ENCODE results near the gene ARHGAP25. TPM values are rescaled to one million over a fixed set of nuclear protein-coding genes. Genes with fewer than 3 reads are reported as not detected.

The ARHGAP25 gene
- total and polyA plus RNA-seq, 4 donors, result 3.5 to 7.0 (median 5.3) TPM

GRCh38 chr2:68727683-68728375 lies 6.8 kb upstream of the ARHGAP25 start (continued):
- TF ChIP-seq YY1 (IDR thresholded peaks at IDR 0.05), result no peak
- TF ChIP-seq, protein P1, sequence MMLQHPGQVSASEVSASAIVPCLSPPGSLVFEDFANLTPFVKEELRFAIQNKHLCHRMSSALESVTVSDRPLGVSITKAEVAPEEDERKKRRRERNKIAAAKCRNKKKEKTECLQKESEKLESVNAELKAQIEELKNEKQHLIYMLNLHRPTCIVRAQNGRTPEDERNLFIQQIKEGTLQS (IDR thresholded peaks at IDR 0.05), result no peak

DNA sequence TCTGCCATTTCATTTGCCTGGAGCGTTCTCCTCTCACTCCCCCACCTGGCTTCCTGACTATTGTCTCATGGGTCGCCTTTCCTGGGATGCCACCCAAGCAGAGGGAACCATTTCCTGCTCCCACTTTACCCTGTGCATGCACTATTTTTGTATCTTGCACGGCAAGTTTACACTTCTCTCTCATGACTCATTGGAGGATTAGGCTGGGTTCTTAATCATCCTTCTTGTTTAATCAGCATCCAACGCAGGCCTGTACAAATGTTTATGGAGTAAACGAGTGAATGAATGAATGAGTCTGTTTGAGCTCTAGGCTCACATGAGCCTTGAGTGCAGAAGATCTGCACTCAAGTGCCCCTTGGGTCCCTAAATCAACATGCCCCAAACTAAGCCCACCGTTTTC lies 3.8 kb upstream of the ARHGAP25 start:
- Histone ChIP-seq H3K27me3 (ENCODE audit: control insufficient read depth in 4 of 4, insufficient read depth in 4 of 4, low read length in 3 of 4) (no peaks in the 10 kb centered on the region), H3K27ac (ENCODE audit: low read depth in 1 of 2, low read length in 2 of 2) (no peak overlapping the region), H3K9me3 (ENCODE audit: control insufficient read depth in 4 of 4, low read length in 3 of 4) (no peaks in the 10 kb centered on the region), H3K36me3 (ENCODE audit: control insufficient read depth in 4 of 4, insufficient read depth in 3 of 4, low read depth in 1 of 4, low read length in 3 of 4) (no peaks in the 10 kb centered on the region), H3K4me1 (ENCODE audit: control insufficient read depth in 4 of 4, insufficient read depth in 4 of 4, low read length in 3 of 4) (peaks cover 0 to 5% (median 4%) of the 10 kb centered on the region in 4 donors), H3K4me3 (ENCODE audit: low read depth in 1 of 3, low read length in 3 of 3) (no peak overlapping the region), H3K9ac (ENCODE audit: low read depth in 1 of 2, low read length in 2 of 2) (no peak overlapping the region)
- 73% methylated on average over 6 of the region's 6 CpGs for WGBS
- no peak for DNase-seq (ENCODE audit: low spot score)
- TF ChIP-seq, protein P1 (IDR thresholded peaks at IDR 0.05), result no peak
- TF ChIP-seq TAF1 (conservative IDR thresholded peaks at IDR 0.05) (no peak), HNF4G (IDR thresholded peaks at IDR 0.05) (no peak), JUND (IDR thresholded peaks at IDR 0.05) (no peak), RAD21 (IDR thresholded peaks at IDR 0.05) (no peak), RXRA (IDR thresholded peaks at IDR 0.05) (no peak), YY1 (IDR thresholded peaks at IDR 0.05) (no peak), EGR1 (IDR thresholded peaks at IDR 0.05; ENCODE audit: low read depth in 2 of 2) (no peak), HNF4A (conservative IDR thresholded peaks at IDR 0.05) (no peak), SP1 (IDR thresholded peaks at IDR 0.05) (no peak), ZBTB33 (IDR thresholded peaks at IDR 0.05) (no peak), FOXA2 (IDR thresholded peaks at IDR 0.05) (no peak), GABPA (IDR thresholded peaks at IDR 0.05 in 1 of 2, conservative IDR thresholded peaks at IDR 0.05 in 1 of 2) (no peak), FOXA1 (IDR thresholded peaks at IDR 0.05) (no peak), NR2F2 (IDR thresholded peaks at IDR 0.05) (no peak)
- TF ChIP-seq, protein P2, sequence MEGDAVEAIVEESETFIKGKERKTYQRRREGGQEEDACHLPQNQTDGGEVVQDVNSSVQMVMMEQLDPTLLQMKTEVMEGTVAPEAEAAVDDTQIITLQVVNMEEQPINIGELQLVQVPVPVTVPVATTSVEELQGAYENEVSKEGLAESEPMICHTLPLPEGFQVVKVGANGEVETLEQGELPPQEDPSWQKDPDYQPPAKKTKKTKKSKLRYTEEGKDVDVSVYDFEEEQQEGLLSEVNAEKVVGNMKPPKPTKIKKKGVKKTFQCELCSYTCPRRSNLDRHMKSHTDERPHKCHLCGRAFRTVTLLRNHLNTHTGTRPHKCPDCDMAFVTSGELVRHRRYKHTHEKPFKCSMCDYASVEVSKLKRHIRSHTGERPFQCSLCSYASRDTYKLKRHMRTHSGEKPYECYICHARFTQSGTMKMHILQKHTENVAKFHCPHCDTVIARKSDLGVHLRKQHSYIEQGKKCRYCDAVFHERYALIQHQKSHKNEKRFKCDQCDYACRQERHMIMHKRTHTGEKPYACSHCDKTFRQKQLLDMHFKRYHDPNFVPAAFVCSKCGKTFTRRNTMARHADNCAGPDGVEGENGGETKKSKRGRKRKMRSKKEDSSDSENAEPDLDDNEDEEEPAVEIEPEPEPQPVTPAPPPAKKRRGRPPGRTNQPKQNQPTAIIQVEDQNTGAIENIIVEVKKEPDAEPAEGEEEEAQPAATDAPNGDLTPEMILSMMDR (IDR thresholded peaks at IDR 0.05; ENCODE audit: low read depth, low read length, missing input control), result no peak
- TF ChIP-seq, protein P3, sequence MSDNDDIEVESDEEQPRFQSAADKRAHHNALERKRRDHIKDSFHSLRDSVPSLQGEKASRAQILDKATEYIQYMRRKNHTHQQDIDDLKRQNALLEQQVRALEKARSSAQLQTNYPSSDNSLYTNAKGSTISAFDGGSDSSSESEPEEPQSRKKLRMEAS (IDR thresholded peaks at IDR 0.05), result no peak
- TF ChIP-seq, protein P4, sequence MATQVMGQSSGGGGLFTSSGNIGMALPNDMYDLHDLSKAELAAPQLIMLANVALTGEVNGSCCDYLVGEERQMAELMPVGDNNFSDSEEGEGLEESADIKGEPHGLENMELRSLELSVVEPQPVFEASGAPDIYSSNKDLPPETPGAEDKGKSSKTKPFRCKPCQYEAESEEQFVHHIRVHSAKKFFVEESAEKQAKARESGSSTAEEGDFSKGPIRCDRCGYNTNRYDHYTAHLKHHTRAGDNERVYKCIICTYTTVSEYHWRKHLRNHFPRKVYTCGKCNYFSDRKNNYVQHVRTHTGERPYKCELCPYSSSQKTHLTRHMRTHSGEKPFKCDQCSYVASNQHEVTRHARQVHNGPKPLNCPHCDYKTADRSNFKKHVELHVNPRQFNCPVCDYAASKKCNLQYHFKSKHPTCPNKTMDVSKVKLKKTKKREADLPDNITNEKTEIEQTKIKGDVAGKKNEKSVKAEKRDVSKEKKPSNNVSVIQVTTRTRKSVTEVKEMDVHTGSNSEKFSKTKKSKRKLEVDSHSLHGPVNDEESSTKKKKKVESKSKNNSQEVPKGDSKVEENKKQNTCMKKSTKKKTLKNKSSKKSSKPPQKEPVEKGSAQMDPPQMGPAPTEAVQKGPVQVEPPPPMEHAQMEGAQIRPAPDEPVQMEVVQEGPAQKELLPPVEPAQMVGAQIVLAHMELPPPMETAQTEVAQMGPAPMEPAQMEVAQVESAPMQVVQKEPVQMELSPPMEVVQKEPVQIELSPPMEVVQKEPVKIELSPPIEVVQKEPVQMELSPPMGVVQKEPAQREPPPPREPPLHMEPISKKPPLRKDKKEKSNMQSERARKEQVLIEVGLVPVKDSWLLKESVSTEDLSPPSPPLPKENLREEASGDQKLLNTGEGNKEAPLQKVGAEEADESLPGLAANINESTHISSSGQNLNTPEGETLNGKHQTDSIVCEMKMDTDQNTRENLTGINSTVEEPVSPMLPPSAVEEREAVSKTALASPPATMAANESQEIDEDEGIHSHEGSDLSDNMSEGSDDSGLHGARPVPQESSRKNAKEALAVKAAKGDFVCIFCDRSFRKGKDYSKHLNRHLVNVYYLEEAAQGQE (IDR thresholded peaks at IDR 0.05), result no peak
